OCI-LY3 (cell line): ENCODE measurements around the gene DOCK9.

Experiments
- H2AFZ ChIP-seq: fragments of 200-600, 300-600 bp; shearing (Covaris generic); 2 replicates; pipeline ENCODE4 v1.6.0; 2014; ENCODE audit warnings: antibody characterized with exemption, low read depth, low read length
- H3K27ac ChIP-seq: fragments of 200-600, 300-600 bp; sonication (generic); 2 replicates; pipeline ENCODE4 v1.5.1; 2014; ENCODE audit warnings: mild to moderate bottlenecking, low read length, moderate library complexity, mixed read lengths
- H3K27me3 ChIP-seq: fragments of 200-600, 300-600 bp; sonication (generic); 2 replicates; pipeline ENCODE4 v1.6.1; 2014; ENCODE audit warnings: low read depth, low read length, mixed read lengths
- H3K36me3 ChIP-seq: fragments of 200-600, 300-600 bp; sonication (generic); replicated peaks from 2 replicates; pipeline ENCODE3; 2014; ENCODE audit warnings: low read depth, low read length, mixed read lengths
- H3K4me1 ChIP-seq: fragments of 300-600, 200-600 bp; sonication (generic); 2 replicates; pipeline ENCODE4 v1.6.1; 2014; ENCODE audit warnings: low read length, mixed read lengths
- H3K4me2 ChIP-seq: fragments of 200-600, 300-600 bp; sonication (generic); 2 replicates; pipeline ENCODE4 v1.6.1; 2014; ENCODE audit warnings: low read length, mixed read lengths
- H3K4me3 ChIP-seq: fragments of 300-600, 200-600 bp; sonication (generic); 2 replicates; pipeline ENCODE4 v1.5.1; 2014; ENCODE audit warnings: antibody characterized with exemption, mild to moderate bottlenecking, low read length, moderate library complexity
- H3K79me2 ChIP-seq: fragments of 300-600, 200-600 bp; shearing (Covaris generic); 2 replicates; pipeline ENCODE4 v1.6.1; 2014; ENCODE audit warnings: mild to moderate bottlenecking, low read length, mixed read lengths
- H3K9ac ChIP-seq: fragments of 300-600, 200-600 bp; shearing (Covaris generic); 2 replicates; pipeline ENCODE4 v1.6.0; 2014; ENCODE audit warnings: mild to moderate bottlenecking, low read length, moderate library complexity
- H3K9me3 ChIP-seq: fragments of 200-600, 300-600 bp; shearing (Covaris generic); 2 replicates; pipeline ENCODE4 v1.6.1; 2014; ENCODE audit warnings: low read length, mixed read lengths; ENCODE audit not compliant: insufficient read depth
- H4K20me1 ChIP-seq: fragments of 200-600, 300-600 bp; sonication (generic); 2 replicates; pipeline ENCODE4 v1.6.1; 2016; ENCODE audit warnings: low read length, mixed read lengths; ENCODE audit not compliant: insufficient read depth
- CTCF ChIP-seq: fragments of 200-600, 300-600 bp; sonication (generic); IDR thresholded peaks from 2 replicates; pipeline ENCODE4 v1.5.1; 2014; ENCODE audit warnings: antibody characterized with exemption, low read length, low read depth
- EZH2phosphoT487 ChIP-seq: fragments of 200-600 bp; shearing (Covaris generic); IDR thresholded peaks from 2 replicates; pipeline ENCODE4 v1.6.1; 2018; ENCODE audit warnings: antibody characterized with exemption, mixed run types, low read depth

DOCK9 gene

GRCh38 chr13:98796798-98797197 is 181.1 kb downstream of the DOCK9 start:
- H3K36me3 ChIP-seq: no peaks in the 10 kb centered on the region
- no peaks in the 10 kb centered on the region for H4K20me1 ChIP-seq
- no peak overlapping the region for H3K27ac ChIP-seq
- H2AFZ ChIP-seq: no peak overlapping the region
- no peak overlapping the region for H3K4me2 ChIP-seq
- H3K79me2 ChIP-seq: no peaks in the 10 kb centered on the region
- H3K9me3 ChIP-seq: no peaks in the 10 kb centered on the region
- H3K9ac ChIP-seq: no peak overlapping the region
- H3K27me3 ChIP-seq: no peaks in the 10 kb centered on the region
- H3K4me1 ChIP-seq: no peaks in the 10 kb centered on the region
- no peak for TF ChIP-seq CTCF
- no peak for TF ChIP-seq EZH2phosphoT487
- no peak overlapping the region for H3K4me3 ChIP-seq

- Histone ChIP-seq H2AFZ (no peak overlapping the region), H3K27me3 (no peaks in the 10 kb centered on the region), H4K20me1 (no peaks in the 10 kb centered on the region), H3K4me2 (no peak overlapping the region), H3K4me3 (no peak overlapping the region), H3K36me3 (no peaks in the 10 kb centered on the region), H3K27ac (no peak overlapping the region), H3K9ac (no peak overlapping the region), H3K4me1 (no peaks in the 10 kb centered on the region), H3K9me3 (no peaks in the 10 kb centered on the region), H3K79me2 (no peaks in the 10 kb centered on the region)
- TF ChIP-seq CTCF: no peak
- no peak for TF ChIP-seq EZH2phosphoT487
Observed at GRCh38 chr13:98796191-98796590, 181.7 kb downstream of the DOCK9 start.

GRCh38 chr13:98795220-98795619 is 182.6 kb downstream of the DOCK9 start:
- H3K4me3 ChIP-seq: no peak overlapping the region
- no peak for TF ChIP-seq CTCF
- no peak for TF ChIP-seq EZH2phosphoT487
- H3K9ac ChIP-seq: no peak overlapping the region
- no peaks in the 10 kb centered on the region for H3K36me3 ChIP-seq
- H4K20me1 ChIP-seq: no peaks in the 10 kb centered on the region
- no peak overlapping the region for H2AFZ ChIP-seq
- no peaks in the 10 kb centered on the region for H3K4me1 ChIP-seq
- no peaks in the 10 kb centered on the region for H3K79me2 ChIP-seq
- no peak overlapping the region for H3K4me2 ChIP-seq
- no peaks in the 10 kb centered on the region for H3K9me3 ChIP-seq
- no peak overlapping the region for H3K27ac ChIP-seq
- no peaks in the 10 kb centered on the region for H3K27me3 ChIP-seq

- Histone ChIP-seq H3K27ac (no peak overlapping the region), H4K20me1 (no peaks in the 10 kb centered on the region), H3K79me2 (no peaks in the 10 kb centered on the region), H3K4me1 (no peaks in the 10 kb centered on the region), H3K9ac (no peak overlapping the region), H3K4me2 (no peak overlapping the region), H3K9me3 (no peaks in the 10 kb centered on the region), H3K4me3 (no peak overlapping the region), H2AFZ (no peak overlapping the region), H3K27me3 (no peaks in the 10 kb centered on the region), H3K36me3 (no peaks in the 10 kb centered on the region)
- no peak for TF ChIP-seq EZH2phosphoT487
- TF ChIP-seq CTCF: no peak
Observed at GRCh38 chr13:98794498-98794897, 183.4 kb downstream of the DOCK9 start.
